ENCODE data around the gene TCF20. TPM values are rescaled to one million over a fixed set of nuclear protein-coding genes. Genes with fewer than 3 reads are reported as not detected.

The TCF20 gene
- total RNA-seq, 4 donors from 2014 or later, result 47.6 to 82.4 (median 68.7) TPM

GRCh38 chr22:42270176-42270509 lies 310 bp downstream of the TCF20 start:
- peak overlapping the region; percentile 56 to 93 (median 84) for H3K4me3 ChIP-seq (replicated peaks in 1 of 3)
- WGBS, 2 donors, result no CpG with 5 or more reads among the region's 37 CpGs
- peak; percentile 43 to 52 for DNase-seq
- intact Hi-C loops (cut with DNase I), result loop anchor here (10.0 kb wide), 1 partner anchor 175 kb away; no protein-coding TSS in a partner anchor
- H3K9me3 ChIP-seq, result no peaks in the 10 kb centered on the region
- peaks cover 15 to 19% of the 10 kb centered on the region in 2 donors for H3K4me1 ChIP-seq
- H3K27me3 ChIP-seq, result no peaks in the 10 kb centered on the region
- H3K36me3 ChIP-seq, result no peaks in the 10 kb centered on the region
- TF ChIP-seq CTCF (IDR thresholded peaks at IDR 0.05), result no peak
- no peak for TF ChIP-seq POLR2A (IDR thresholded peaks at IDR 0.05)
- H3K27ac ChIP-seq, result peak overlapping the region; percentile 65 to 89 (median 83)

GRCh38 chr22:42269432-42270175 lies 849 bp downstream of the TCF20 start:
- peaks cover 15 to 19% of the 10 kb centered on the region in 2 donors for H3K4me1 ChIP-seq
- DNase-seq, result peak; percentile 81 to 82
- TF ChIP-seq POLR2A (IDR thresholded peaks at IDR 0.05) (no peak), CTCF (IDR thresholded peaks at IDR 0.05) (peak in 2 of 6 experiments; percentile 4 to 33)
- no peaks in the 10 kb centered on the region for H3K9me3 ChIP-seq
- WGBS, 2 donors, result 0 to 1% methylated on average over 26 to 33 of the region's 70 CpGs
- no peaks in the 10 kb centered on the region for H3K27me3 ChIP-seq
- peak overlapping the region; percentile 56 to 93 (median 84) for H3K4me3 ChIP-seq (replicated peaks in 1 of 3)
- intact Hi-C loops (cut with DNase I), result loop anchor here (10.0 kb wide), 1 partner anchor 175 kb away; no protein-coding TSS in a partner anchor
- H3K36me3 ChIP-seq, result no peaks in the 10 kb centered on the region
- peak overlapping the region; percentile 65 to 89 (median 83) for H3K27ac ChIP-seq

GRCh38 chr22:42268852-42269410 lies 1.5 kb downstream of the TCF20 start:
- no peaks in the 10 kb centered on the region for H3K36me3 ChIP-seq
- H3K4me3 ChIP-seq (replicated peaks in 1 of 3), result peak overlapping the region; percentile 56 to 93 (median 84)
- no peaks in the 10 kb centered on the region for H3K27me3 ChIP-seq
- H3K9me3 ChIP-seq, result no peaks in the 10 kb centered on the region
- no peak for TF ChIP-seq CTCF (IDR thresholded peaks at IDR 0.05)
- no peak for TF ChIP-seq POLR2A (IDR thresholded peaks at IDR 0.05)
- no peak for DNase-seq
- 10 to 11% methylated on average over 9 of the region's 9 CpGs for WGBS, 2 donors
- intact Hi-C loops (cut with DNase I), result no loop called here
- peaks cover 16 to 19% of the 10 kb centered on the region in 2 donors for H3K4me1 ChIP-seq
- H3K27ac ChIP-seq, result peak overlapping the region in 2 of 3 donors; percentile 83 to 89

- no peak for TF ChIP-seq POLR2A (IDR thresholded peaks at IDR 0.05)
- TF ChIP-seq CTCF (IDR thresholded peaks at IDR 0.05), result no peak
- Histone ChIP-seq H3K4me3 (replicated peaks in 1 of 3) (no peak overlapping the region), H3K36me3 (no peaks in the 10 kb centered on the region), H3K4me1 (peaks cover 22 to 27% of the 10 kb centered on the region in 2 donors), H3K9me3 (no peaks in the 10 kb centered on the region), H3K27ac (no peak overlapping the region), H3K27me3 (no peaks in the 10 kb centered on the region)
- WGBS, 2 donors, result 89 to 91% methylated on average over 2 of the region's 2 CpGs
- intact Hi-C loops (cut with DNase I), result no loop called here
- no peak for DNase-seq
Observed at GRCh38 chr22:42265321-42265720, 5.1 kb downstream of the TCF20 start.

GRCh38 chr22:42263944-42264343 lies 6.5 kb downstream of the TCF20 start:
- TF ChIP-seq POLR2A (IDR thresholded peaks at IDR 0.05) (no peak), CTCF (IDR thresholded peaks at IDR 0.05) (no peak)
- Histone ChIP-seq H3K4me3 (replicated peaks in 1 of 3) (no peak overlapping the region), H3K27me3 (no peaks in the 10 kb centered on the region), H3K36me3 (no peaks in the 10 kb centered on the region), H3K4me1 (peaks cover 21 to 36% of the 10 kb centered on the region in 2 donors), H3K9me3 (no peaks in the 10 kb centered on the region), H3K27ac (no peak overlapping the region)
- DNase-seq, result no peak
- intact Hi-C loops (cut with DNase I), result no loop called here
- WGBS, 2 donors, result 82 to 85% methylated on average over 5 of the region's 5 CpGs
